Fibroblast of lung (primary cell): ENCODE data around the gene ALPP. TPM values are rescaled to one million over a fixed set of nuclear protein-coding genes. Genes with fewer than 3 reads are reported as not detected.
"Not testable (repeated sequence)": the region's sequence is repeated elsewhere in the genome, so short reads cannot be mapped to it uniquely, and the experiment has no call there.

Source experiments
- DNase-seq, 2 donors: peaks; one replicate each; pipeline versions ENCODE4 v3.0.0 to v3.0.0-alpha.2; 2010; ENCODE audit warnings: low read depth in 2 of 2
- H2AFZ ChIP-seq: 2 replicates; pipeline ENCODE4 v1.5.1; 2012; ENCODE audit warnings: low read length, control low read depth, inconsistent platforms
- H3K27ac ChIP-seq: 2 replicates; pipeline ENCODE4 v1.5.1; 2011; ENCODE audit warnings: low read length, control low read depth; ENCODE audit not compliant: insufficient read depth
- H3K27me3 ChIP-seq: 2 replicates; pipeline ENCODE4 v1.5.1; 2011; ENCODE audit warnings: mild to moderate bottlenecking, low read length; ENCODE audit not compliant: control insufficient read depth, insufficient read depth
- H3K36me3 ChIP-seq: 2 replicates; pipeline ENCODE4 v1.5.1; 2011; ENCODE audit warnings: low read length; ENCODE audit not compliant: control insufficient read depth, insufficient read depth
- H3K4me1 ChIP-seq: 2 replicates; pipeline ENCODE4 v1.5.1; 2011; ENCODE audit warnings: low read length; ENCODE audit not compliant: control insufficient read depth, insufficient read depth; ENCODE audit errors: extremely low read depth
- H3K4me2 ChIP-seq: 2 replicates; pipeline ENCODE4 v1.5.1; 2011; ENCODE audit warnings: low read length, control low read depth; ENCODE audit not compliant: insufficient read depth; ENCODE audit errors: extremely low read depth
- H3K4me3 ChIP-seq, 4 experiments: fragments of 200-600 bp in 1 of 4; sonication (generic) in 1 of 4; replicated peaks in 1 of 4; 2 replicates each; pipeline ENCODE4 v1.5.1; 2011 to 2016; ENCODE audit warnings: low read length in 4 of 4, low read depth in 3 of 4, mild to moderate bottlenecking in 3 of 4, control low read depth in 2 of 4, inconsistent platforms in 1 of 4, mixed read lengths in 1 of 4; ENCODE audit not compliant: insufficient read depth in 1 of 4; ENCODE audit errors: control extremely low read depth in 1 of 4
- H3K79me2 ChIP-seq: 2 replicates; pipeline ENCODE4 v1.5.1; 2012; ENCODE audit warnings: mild to moderate bottlenecking, low read length, inconsistent platforms; ENCODE audit not compliant: control insufficient read depth, insufficient read depth
- H3K9ac ChIP-seq: 2 replicates; pipeline ENCODE4 v1.5.1; 2011; ENCODE audit warnings: mild to moderate bottlenecking, low read length, control low read depth; ENCODE audit not compliant: insufficient read depth
- H3K9me3 ChIP-seq: 2 replicates; pipeline ENCODE4 v1.5.1; 2012; ENCODE audit warnings: low read depth, low read length; ENCODE audit not compliant: control insufficient read depth, insufficient read depth
- H4K20me1 ChIP-seq: 2 replicates; pipeline ENCODE4 v1.5.1; 2011; ENCODE audit warnings: low read length; ENCODE audit not compliant: control insufficient read depth, insufficient read depth; ENCODE audit errors: extremely low read depth
- CTCF ChIP-seq, 2 donors: IDR thresholded peaks in 1 of 2; conservative IDR thresholded peaks in 1 of 2; 1 replicate in 1 of 2; 2 replicates in 1 of 2; pipeline ENCODE4 v1.5.1; 2011 to 2012; ENCODE audit warnings: low read length in 2 of 2, control low read depth in 1 of 2, inconsistent platforms in 1 of 2, low read depth in 1 of 2, mild to moderate bottlenecking in 1 of 2
- EZH2 ChIP-seq: IDR thresholded peaks from 2 replicates; pipeline ENCODE4 v1.5.1; 2012; ENCODE audit warnings: low read length, control low read depth, mild to moderate bottlenecking; ENCODE audit errors: missing control alignments
- polyA minus RNA-seq: library from RNA; depleted of rRNA, polyadenylated mRNA; stranded (reverse); fragments of >200 nt; gene quantifications from 2 replicates; pipeline ENCODE4 v1.2.3, GENCODE V29; 2011; ENCODE audit warnings: low replicate concordance
- polyA plus RNA-seq, 2 donors: library from polyadenylated mRNA; depleted of rRNA in 1 of 2; stranded (reverse) in 1 of 2; unstranded in 1 of 2; fragments of >200 nt; gene quantifications; 2 replicates each; pipeline ENCODE4 v1.2.1, GENCODE V29; 2011 to 2012; ENCODE audit warnings: missing spikeins in 1 of 2
- total RNA-seq: library from RNA; depleted of rRNA; stranded (reverse); fragments of >200 nt; gene quantifications from 2 replicates; pipeline ENCODE4 v1.2.1, GENCODE V29; 2014

Gene ALPP
- total RNA-seq (not detected in 2 replicates), polyA plus RNA-seq (not detected in 2 replicates), polyA minus RNA-seq (not detected in 2 replicates)
- not detected in 2 replicates for polyA plus RNA-seq (2012)

- H3K4me2 ChIP-seq, H3K9ac ChIP-seq, H2AFZ ChIP-seq, H3K27me3 ChIP-seq, H3K4me1 ChIP-seq, H3K9me3 ChIP-seq, H4K20me1 ChIP-seq, H3K4me3 ChIP-seq, H3K36me3 ChIP-seq, H3K27ac ChIP-seq, H3K79me2 ChIP-seq, DNase-seq: not testable (repeated sequence)
Observed at GRCh38 chr2:232378735-232379151, at the start of gene ALPP. TSS of gene ALPP (plus strand) at chr2:232378751. CDS start at chr2:232378803, 52 bp downstream.

- H3K9ac ChIP-seq: no peak overlapping the region
- no peak for DNase-seq
- no peak overlapping the region for H3K4me3 ChIP-seq
- H3K4me1 ChIP-seq: no peaks in the 10 kb centered on the region
- no peak overlapping the region for H3K27ac ChIP-seq
- H3K27me3 ChIP-seq: no peaks in the 10 kb centered on the region
- no peak for TF ChIP-seq CTCF (conservative IDR thresholded peaks at IDR 0.05 in 1 of 2, IDR thresholded peaks at IDR 0.05 in 1 of 2; ENCODE audit: low read depth in 1 of 2, low read length in 2 of 2)
- no peak for TF ChIP-seq EZH2
- H3K9me3 ChIP-seq: no peaks in the 10 kb centered on the region
- no peaks in the 10 kb centered on the region for H3K36me3 ChIP-seq
- H3K4me2 ChIP-seq: no peak overlapping the region
- peaks cover 2% of the 10 kb centered on the region for H4K20me1 ChIP-seq
- no peaks in the 10 kb centered on the region for H3K79me2 ChIP-seq
- H2AFZ ChIP-seq: no peak overlapping the region
Observed at GRCh38 chr2:232329716-232330067, 48.9 kb upstream of the ALPP start.

- H3K9ac ChIP-seq: no peak overlapping the region
- H3K9me3 ChIP-seq: no peaks in the 10 kb centered on the region
- H3K27ac ChIP-seq: no peak overlapping the region
- no peaks in the 10 kb centered on the region for H3K4me1 ChIP-seq
- H3K36me3 ChIP-seq: no peaks in the 10 kb centered on the region
- no peak overlapping the region for H2AFZ ChIP-seq
- no peak for TF ChIP-seq EZH2
- no peak for TF ChIP-seq CTCF (conservative IDR thresholded peaks at IDR 0.05 in 1 of 2, IDR thresholded peaks at IDR 0.05 in 1 of 2; ENCODE audit: low read depth in 1 of 2, low read length in 2 of 2)
- peaks cover 2% of the 10 kb centered on the region for H4K20me1 ChIP-seq
- no peaks in the 10 kb centered on the region for H3K27me3 ChIP-seq
- no peak for DNase-seq
- no peak overlapping the region for H3K4me3 ChIP-seq
- no peaks in the 10 kb centered on the region for H3K79me2 ChIP-seq
- H3K4me2 ChIP-seq: no peak overlapping the region
Observed at GRCh38 chr2:232330068-232330999, 48.2 kb upstream of the ALPP start.

- H3K79me2 ChIP-seq, H3K9me3 ChIP-seq, H4K20me1 ChIP-seq, H3K4me2 ChIP-seq, H3K36me3 ChIP-seq, H3K4me3 ChIP-seq, H3K4me1 ChIP-seq, H2AFZ ChIP-seq, H3K9ac ChIP-seq, H3K27me3 ChIP-seq, H3K27ac ChIP-seq: not testable (repeated sequence)
- DNase-seq: peak in 1 of 2 donors; percentile 39
Observed at GRCh38 chr2:232331061-232331460, 47.5 kb upstream of the ALPP start.

GRCh38 chr2:232331641-232332040 lies 46.9 kb upstream of the ALPP start:
- not testable (repeated sequence) for H3K4me1 ChIP-seq, H3K4me3 ChIP-seq, H3K27me3 ChIP-seq, H3K27ac ChIP-seq, DNase-seq, H3K4me2 ChIP-seq, H3K79me2 ChIP-seq, H4K20me1 ChIP-seq, H3K9me3 ChIP-seq, H3K36me3 ChIP-seq, H3K9ac ChIP-seq, H2AFZ ChIP-seq
